Measurements from ENCODE around the gene SPATA22.

Gene SPATA22

DNA sequence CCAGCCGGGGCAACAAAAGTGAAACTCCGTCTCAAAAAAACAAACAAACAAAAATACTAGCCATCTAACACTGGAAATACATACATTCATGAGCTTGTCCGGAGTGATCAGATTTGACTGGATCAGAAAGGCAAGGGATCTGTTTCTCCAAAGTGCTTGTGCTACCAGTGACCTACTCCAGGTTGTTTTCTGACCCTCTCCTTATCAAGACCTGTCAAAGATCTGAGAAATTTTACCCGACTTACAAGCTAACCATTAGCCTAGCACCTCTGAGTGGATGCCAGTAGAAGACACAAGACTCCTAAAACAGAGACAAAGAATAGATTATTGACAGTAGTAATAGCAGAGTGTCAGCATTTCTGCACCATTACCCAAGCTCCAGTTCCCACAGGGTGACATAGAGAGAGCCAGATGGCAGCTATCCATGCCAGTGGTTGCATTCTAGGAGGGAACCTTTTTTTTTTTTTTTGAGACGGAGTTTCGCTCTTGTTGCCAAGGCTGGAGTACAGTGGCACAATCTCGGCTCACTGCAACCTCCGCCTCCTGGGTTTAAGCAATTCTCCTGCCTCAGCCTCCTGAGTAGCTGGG, 14.0 kb upstream of the SPATA22 start:
- no peaks in the 10 kb centered on the region for H3K9me3 ChIP-seq (ENCODE audit: low read length)
- H3K4me3 ChIP-seq (ENCODE audit: low read depth, low read length, poor library complexity, severe bottlenecking) = no peak overlapping the region

DNA sequence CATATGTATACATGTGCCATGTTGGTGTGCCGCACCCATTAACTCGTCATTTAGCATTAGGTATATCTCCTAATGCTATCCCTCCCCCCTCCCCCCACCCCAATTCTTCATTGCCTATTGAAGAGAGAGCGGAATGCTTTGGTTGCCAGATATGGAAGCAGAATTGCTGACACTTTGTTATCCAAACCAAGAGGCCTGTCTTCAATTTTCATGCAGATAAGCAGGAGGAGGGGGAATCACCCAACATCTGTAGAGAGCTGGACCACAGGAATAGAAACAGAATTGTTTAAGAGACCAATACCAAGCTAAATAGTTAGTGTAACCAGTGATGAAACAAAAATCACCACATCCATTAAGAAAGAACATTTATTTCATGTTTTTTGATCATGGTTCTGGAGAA, 11.2 kb upstream of the SPATA22 start:
- Histone ChIP-seq H3K4me2 (ENCODE audit: low read length) (no peak overlapping the region), H3K4me1 (ENCODE audit: insufficient read depth, low read length, severe bottlenecking) (no peaks in the 10 kb centered on the region), H3K27me3 (ENCODE audit: insufficient read depth, low read length) (no peaks in the 10 kb centered on the region), H3K9ac (ENCODE audit: low read length) (no peak overlapping the region), H4K20me1 (ENCODE audit: insufficient read depth, low read length) (no peaks in the 10 kb centered on the region), H3K4me3 (ENCODE audit: low read depth, low read length, poor library complexity, severe bottlenecking) (no peak overlapping the region), H3K9me3 (ENCODE audit: low read length) (no peaks in the 10 kb centered on the region), H3K79me2 (ENCODE audit: insufficient read depth, low read length) (no peaks in the 10 kb centered on the region), H3K9me2 (ENCODE audit: low read depth, low read length) (no peaks in the 10 kb centered on the region), H3K27ac (ENCODE audit: low read depth, low read length, poor library complexity, severe bottlenecking) (no peak overlapping the region), H3F3A (ENCODE audit: insufficient read depth, low read length) (no peaks in the 10 kb centered on the region), H3K36me3 (ENCODE audit: insufficient read depth, low read length) (no peaks in the 10 kb centered on the region), H2AFZ (ENCODE audit: low read length) (no peak overlapping the region)
- TF ChIP-seq, protein P1, sequence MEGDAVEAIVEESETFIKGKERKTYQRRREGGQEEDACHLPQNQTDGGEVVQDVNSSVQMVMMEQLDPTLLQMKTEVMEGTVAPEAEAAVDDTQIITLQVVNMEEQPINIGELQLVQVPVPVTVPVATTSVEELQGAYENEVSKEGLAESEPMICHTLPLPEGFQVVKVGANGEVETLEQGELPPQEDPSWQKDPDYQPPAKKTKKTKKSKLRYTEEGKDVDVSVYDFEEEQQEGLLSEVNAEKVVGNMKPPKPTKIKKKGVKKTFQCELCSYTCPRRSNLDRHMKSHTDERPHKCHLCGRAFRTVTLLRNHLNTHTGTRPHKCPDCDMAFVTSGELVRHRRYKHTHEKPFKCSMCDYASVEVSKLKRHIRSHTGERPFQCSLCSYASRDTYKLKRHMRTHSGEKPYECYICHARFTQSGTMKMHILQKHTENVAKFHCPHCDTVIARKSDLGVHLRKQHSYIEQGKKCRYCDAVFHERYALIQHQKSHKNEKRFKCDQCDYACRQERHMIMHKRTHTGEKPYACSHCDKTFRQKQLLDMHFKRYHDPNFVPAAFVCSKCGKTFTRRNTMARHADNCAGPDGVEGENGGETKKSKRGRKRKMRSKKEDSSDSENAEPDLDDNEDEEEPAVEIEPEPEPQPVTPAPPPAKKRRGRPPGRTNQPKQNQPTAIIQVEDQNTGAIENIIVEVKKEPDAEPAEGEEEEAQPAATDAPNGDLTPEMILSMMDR (IDR thresholded peaks at IDR 0.05; ENCODE audit: low read length) = no peak
- no peak for TF ChIP-seq EZH2 (IDR thresholded peaks at IDR 0.05; ENCODE audit: borderline replicate concordance, low read length)

More for the DNA sequence above, 14.0 kb upstream of the SPATA22 start:
- H3K36me3 ChIP-seq (ENCODE audit: insufficient read depth, low read length) = no peaks in the 10 kb centered on the region
- no peak overlapping the region for H3K4me2 ChIP-seq (ENCODE audit: low read length)
- H4K20me1 ChIP-seq (ENCODE audit: insufficient read depth, low read length) = no peaks in the 10 kb centered on the region
- no peak overlapping the region for H2AFZ ChIP-seq (ENCODE audit: low read length)
- H3K27me3 ChIP-seq (ENCODE audit: insufficient read depth, low read length) = no peaks in the 10 kb centered on the region
- TF ChIP-seq, protein P1 (IDR thresholded peaks at IDR 0.05; ENCODE audit: low read length) = no peak
- TF ChIP-seq EZH2 (IDR thresholded peaks at IDR 0.05; ENCODE audit: borderline replicate concordance, low read length) = no peak
- H3K9me2 ChIP-seq (ENCODE audit: low read depth, low read length) = no peaks in the 10 kb centered on the region
- H3K4me1 ChIP-seq (ENCODE audit: insufficient read depth, low read length, severe bottlenecking) = no peaks in the 10 kb centered on the region
- H3K9ac ChIP-seq (ENCODE audit: low read length) = no peak overlapping the region
- H3F3A ChIP-seq (ENCODE audit: insufficient read depth, low read length) = no peaks in the 10 kb centered on the region
- H3K79me2 ChIP-seq (ENCODE audit: insufficient read depth, low read length) = no peaks in the 10 kb centered on the region
- no peak overlapping the region for H3K27ac ChIP-seq (ENCODE audit: low read depth, low read length, poor library complexity, severe bottlenecking)

DNA sequence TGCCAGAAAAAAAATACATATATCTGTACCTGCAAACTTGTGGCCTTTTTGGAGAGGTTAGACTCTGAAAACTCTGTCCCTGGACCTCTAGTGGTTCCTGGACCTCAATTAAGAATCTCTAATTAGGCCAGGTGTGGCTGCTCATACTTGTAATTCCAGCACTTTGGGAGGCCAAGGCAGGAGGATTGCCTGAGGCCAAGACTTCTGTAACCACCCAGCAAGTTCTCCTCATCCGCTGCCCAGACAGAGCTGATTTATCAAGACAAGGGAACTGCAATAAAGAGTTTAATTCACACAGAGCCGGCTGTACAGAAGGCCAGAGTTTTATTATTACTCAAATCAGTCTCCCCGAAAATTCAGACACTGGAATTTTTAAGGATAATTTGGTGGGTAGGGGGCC, 8.4 kb upstream of the SPATA22 start:
- Histone ChIP-seq H3K4me3 (ENCODE audit: low read depth, low read length, poor library complexity, severe bottlenecking) (no peak overlapping the region), H3K9ac (ENCODE audit: low read length) (no peak overlapping the region), H3K79me2 (ENCODE audit: insufficient read depth, low read length) (no peaks in the 10 kb centered on the region), H3K4me2 (ENCODE audit: low read length) (no peak overlapping the region), H3K27me3 (ENCODE audit: insufficient read depth, low read length) (no peaks in the 10 kb centered on the region), H3K4me1 (ENCODE audit: insufficient read depth, low read length, severe bottlenecking) (no peaks in the 10 kb centered on the region), H3K36me3 (ENCODE audit: insufficient read depth, low read length) (no peaks in the 10 kb centered on the region), H3K9me2 (ENCODE audit: low read depth, low read length) (no peaks in the 10 kb centered on the region), H3K9me3 (ENCODE audit: low read length) (no peaks in the 10 kb centered on the region), H2AFZ (ENCODE audit: low read length) (no peak overlapping the region), H3F3A (ENCODE audit: insufficient read depth, low read length) (no peaks in the 10 kb centered on the region), H4K20me1 (ENCODE audit: insufficient read depth, low read length) (no peaks in the 10 kb centered on the region), H3K27ac (ENCODE audit: low read depth, low read length, poor library complexity, severe bottlenecking) (no peak overlapping the region)
- TF ChIP-seq, protein P1 (IDR thresholded peaks at IDR 0.05; ENCODE audit: low read length) = no peak

Measured in OCI-LY1 (cell line).